Kidney epithelial cell (primary cell): ENCODE results near the gene GLCE. TPM values are rescaled to one million over a fixed set of nuclear protein-coding genes. Genes with fewer than 3 reads are reported as not detected.
A peak's percentile ranks its signal among the peaks of the same experiment; 100 is the strongest.

Experiments
- DNase-seq: peaks from one replicate; pipeline ENCODE4 v3.0.0-alpha.2; 2010; ENCODE audit warnings: low read depth
- H3K27me3 ChIP-seq: 2 replicates; pipeline ENCODE4 v1.6.0; 2011; ENCODE audit warnings: low read length; ENCODE audit not compliant: control insufficient read depth, insufficient read depth
- H3K36me3 ChIP-seq: 2 replicates; pipeline ENCODE4 v1.5.1; 2011; ENCODE audit warnings: low read length; ENCODE audit not compliant: control insufficient read depth, insufficient read depth
- H3K4me3 ChIP-seq: 2 replicates; pipeline ENCODE4 v1.5.1; 2011; ENCODE audit warnings: low read depth, mild to moderate bottlenecking, control low read depth, low read length
- CTCF ChIP-seq: IDR thresholded peaks from 2 replicates; pipeline ENCODE4 v1.5.1; 2011; ENCODE audit warnings: mild to moderate bottlenecking, moderate library complexity, low read length, control low read depth, inconsistent platforms; ENCODE audit not compliant: insufficient read depth, poor library complexity, severe bottlenecking
- total RNA-seq: library from RNA; depleted of rRNA; stranded (reverse); fragments of >200 nt; gene quantifications from 2 replicates; pipeline ENCODE4 v1.2.3, GENCODE V29; 2015

Gene GLCE
- total RNA-seq, 1 donor from 2014 or later, result 11.0 TPM

DNA sequence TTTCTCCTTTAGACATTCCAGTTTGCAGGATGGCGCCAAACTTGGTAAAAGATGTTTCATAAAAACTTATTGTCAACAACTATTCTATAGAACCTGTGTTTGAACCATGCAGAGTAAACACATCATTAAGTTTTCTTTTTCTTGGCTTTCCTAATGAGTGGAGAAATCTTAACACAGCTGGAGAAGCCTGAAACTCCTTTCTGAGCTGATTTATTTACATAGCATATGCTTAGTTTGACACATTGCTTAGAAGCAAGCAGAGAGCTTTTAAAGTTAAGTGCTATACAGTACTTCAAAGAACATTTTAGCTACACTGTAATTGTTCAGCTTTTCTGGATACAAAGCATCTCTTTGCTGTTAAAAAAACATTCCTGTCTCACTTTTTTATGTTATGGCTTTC lies 77.3 kb downstream of the GLCE start:
- no peak for DNase-seq
- Histone ChIP-seq H3K36me3 (no peaks in the 10 kb centered on the region), H3K4me3 (no peak overlapping the region), H3K27me3 (no peaks in the 10 kb centered on the region)
- no peak for TF ChIP-seq CTCF

DNA sequence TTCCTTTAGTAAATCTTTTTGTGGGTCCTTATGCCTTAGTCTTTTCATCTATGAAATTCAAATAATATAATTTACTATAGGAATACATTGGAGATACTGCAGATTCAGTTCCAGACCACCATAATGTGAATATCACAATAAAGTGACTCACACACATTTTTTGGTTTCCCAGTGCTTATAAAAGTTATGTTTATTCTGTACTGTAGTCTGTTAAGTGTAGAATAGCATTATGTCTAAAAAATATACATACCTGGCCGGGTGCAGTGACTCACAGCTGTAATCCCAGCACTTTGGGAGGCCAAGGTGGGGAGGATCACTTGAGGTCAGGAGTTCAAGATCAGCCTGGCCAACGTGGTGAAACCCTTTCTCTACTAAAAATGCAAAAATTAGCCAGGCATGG lies 84.4 kb downstream of the GLCE start:
- H3K27me3 ChIP-seq, result no peaks in the 10 kb centered on the region
- no peak for DNase-seq
- no peaks in the 10 kb centered on the region for H3K36me3 ChIP-seq
- no peak for TF ChIP-seq CTCF
- H3K4me3 ChIP-seq, result no peak overlapping the region

DNA sequence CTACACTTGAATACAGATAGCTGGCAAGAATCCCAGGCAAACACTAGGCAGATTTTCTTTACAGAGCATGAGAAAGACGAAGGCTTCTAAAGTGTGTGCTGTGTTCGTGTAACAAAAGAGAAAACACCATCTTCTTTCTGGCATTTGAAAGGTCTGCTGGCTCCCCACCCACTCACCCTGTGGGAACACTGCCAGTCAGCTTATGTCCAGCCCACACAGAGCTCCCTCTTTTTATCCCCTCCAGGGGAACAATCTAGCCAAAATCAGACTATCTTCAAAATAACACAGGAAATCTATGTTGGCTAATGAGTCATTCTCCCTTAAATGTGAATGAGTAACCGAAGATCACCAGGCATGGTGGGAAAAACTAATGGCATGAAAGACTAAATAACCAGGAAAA lies 92.7 kb downstream of the GLCE start:
- no peak overlapping the region for H3K4me3 ChIP-seq
- H3K27me3 ChIP-seq, result no peaks in the 10 kb centered on the region
- TF ChIP-seq CTCF, result no peak
- no peaks in the 10 kb centered on the region for H3K36me3 ChIP-seq
- peak; percentile 71 for DNase-seq

DNA sequence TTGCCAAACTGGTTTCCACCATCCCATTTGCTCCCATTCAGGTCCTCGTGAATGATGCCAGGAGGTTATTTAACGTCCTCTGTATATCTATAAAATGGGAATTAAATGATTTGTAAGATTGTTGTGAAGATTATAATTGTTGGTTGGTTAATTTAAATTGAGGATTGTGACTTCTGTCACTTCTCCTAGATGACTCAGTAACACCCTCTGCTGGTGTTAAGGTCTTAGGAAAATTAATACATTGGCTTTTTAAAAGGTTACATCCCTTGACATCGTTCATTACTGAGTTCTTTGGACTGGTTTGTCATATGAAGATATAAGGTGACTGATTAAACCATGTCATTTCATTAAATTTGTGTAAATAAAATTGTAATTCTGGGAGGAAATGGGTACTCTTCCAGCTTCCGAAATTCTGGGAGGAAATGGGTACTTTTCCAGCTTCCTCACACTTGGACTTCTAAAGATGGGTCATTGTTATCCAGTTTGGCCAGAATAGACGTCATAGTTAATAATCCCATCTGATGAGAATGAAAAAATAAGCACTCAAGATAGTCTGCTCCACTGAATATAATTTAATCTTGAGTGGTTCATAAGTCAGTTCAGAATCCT lies 105.0 kb downstream of the GLCE start:
- TF ChIP-seq CTCF, result peak; percentile 51

DNA sequence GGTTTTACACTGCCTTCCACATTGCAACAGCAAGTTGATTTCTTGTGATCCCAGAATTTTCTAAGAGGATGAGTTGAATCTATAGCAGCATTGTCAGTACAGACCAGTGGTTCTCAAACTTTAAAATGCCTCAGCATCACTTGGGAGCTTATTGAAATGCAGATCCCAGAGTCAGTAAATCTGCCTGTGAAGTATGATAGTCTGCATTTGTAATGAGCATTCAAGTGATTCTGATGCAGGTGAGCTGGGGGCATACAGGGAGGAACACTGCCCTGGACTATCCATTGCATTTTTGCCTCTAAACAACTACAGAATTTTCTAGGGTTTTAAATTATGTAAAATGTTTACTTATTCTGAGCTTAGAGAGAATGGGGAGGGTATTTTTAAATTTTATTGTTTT lies 110.8 kb downstream of the GLCE start:
- Histone ChIP-seq H3K36me3 (no peaks in the 10 kb centered on the region), H3K27me3 (no peaks in the 10 kb centered on the region), H3K4me3 (no peak overlapping the region)
- DNase-seq, result no peak
- TF ChIP-seq CTCF, result no peak

More for the DNA sequence above, 105.0 kb downstream of the GLCE start:
- DNase-seq, result no peak
- Histone ChIP-seq H3K36me3 (no peaks in the 10 kb centered on the region), H3K4me3 (no peak overlapping the region), H3K27me3 (no peaks in the 10 kb centered on the region)

DNA sequence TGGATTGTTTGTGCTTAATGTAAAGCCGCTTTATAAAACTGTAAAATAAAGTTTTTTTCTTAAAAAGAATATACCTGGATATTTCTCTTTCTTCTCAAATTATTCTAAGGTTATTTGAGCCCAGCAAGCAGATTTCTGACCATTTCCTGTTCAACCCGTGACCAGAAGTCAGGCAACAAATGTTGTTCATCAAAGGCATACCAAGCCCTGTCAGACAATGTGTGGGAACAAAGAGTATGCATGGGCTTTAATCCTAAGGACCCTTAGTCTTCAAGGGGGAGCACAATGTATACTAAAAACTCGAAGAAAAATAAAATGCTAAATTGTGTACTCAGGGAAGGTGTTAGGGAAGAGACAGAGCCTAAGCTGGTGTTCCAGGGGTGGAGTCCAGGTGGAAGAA lies 111.7 kb downstream of the GLCE start:
- Histone ChIP-seq H3K4me3 (no peak overlapping the region), H3K27me3 (no peaks in the 10 kb centered on the region), H3K36me3 (no peaks in the 10 kb centered on the region)
- DNase-seq, result no peak
- no peak for TF ChIP-seq CTCF
